Measurements from ENCODE around the gene CCDC178.

DNA sequence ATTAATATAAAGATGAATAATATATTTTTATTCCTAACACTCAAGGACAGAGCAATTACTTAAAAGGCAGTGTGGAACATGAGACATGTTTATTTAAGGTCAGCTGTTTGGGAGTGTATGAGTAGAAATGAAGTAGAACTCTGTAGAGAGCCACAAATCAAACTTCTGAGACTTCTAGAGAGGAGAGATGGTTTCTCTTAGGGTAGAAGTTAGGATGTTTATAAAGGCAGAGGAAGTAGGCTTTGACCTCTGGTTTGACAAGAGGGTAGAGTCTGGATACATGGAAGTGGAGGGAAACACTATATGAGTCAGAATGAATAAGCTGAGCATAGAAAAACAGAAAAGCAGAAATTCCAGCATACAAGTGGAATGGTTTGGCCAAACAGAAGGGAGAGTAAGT, 405.6 kb downstream of the CCDC178 start:
- TF ChIP-seq, protein P1, sequence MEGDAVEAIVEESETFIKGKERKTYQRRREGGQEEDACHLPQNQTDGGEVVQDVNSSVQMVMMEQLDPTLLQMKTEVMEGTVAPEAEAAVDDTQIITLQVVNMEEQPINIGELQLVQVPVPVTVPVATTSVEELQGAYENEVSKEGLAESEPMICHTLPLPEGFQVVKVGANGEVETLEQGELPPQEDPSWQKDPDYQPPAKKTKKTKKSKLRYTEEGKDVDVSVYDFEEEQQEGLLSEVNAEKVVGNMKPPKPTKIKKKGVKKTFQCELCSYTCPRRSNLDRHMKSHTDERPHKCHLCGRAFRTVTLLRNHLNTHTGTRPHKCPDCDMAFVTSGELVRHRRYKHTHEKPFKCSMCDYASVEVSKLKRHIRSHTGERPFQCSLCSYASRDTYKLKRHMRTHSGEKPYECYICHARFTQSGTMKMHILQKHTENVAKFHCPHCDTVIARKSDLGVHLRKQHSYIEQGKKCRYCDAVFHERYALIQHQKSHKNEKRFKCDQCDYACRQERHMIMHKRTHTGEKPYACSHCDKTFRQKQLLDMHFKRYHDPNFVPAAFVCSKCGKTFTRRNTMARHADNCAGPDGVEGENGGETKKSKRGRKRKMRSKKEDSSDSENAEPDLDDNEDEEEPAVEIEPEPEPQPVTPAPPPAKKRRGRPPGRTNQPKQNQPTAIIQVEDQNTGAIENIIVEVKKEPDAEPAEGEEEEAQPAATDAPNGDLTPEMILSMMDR (IDR thresholded peaks at IDR 0.05) = no peak
- TF ChIP-seq POLR2A (IDR thresholded peaks at IDR 0.05) = no peak
- TF ChIP-seq EP300 (IDR thresholded peaks at IDR 0.05) = no peak
